Measurements from ENCODE around the gene SYDE2. TPM values are rescaled to one million over a fixed set of nuclear protein-coding genes. Genes with fewer than 3 reads are reported as not detected.

Gene SYDE2
- total RNA-seq, result 10 to 100 TPM in 2 of 4 donors, 1 to 10 TPM in 2; 7.6 to 15.6 (median 10.9) TPM

- no peak for TF ChIP-seq CTCF (IDR thresholded peaks at IDR 0.05; ENCODE audit: low read depth)
Measured at GRCh38 chr1:85200463-85201339, at the start of gene SYDE2. Gene SYDE2, minus strand, starts transcription at chr1:85201016. Its CDS starts 20 bp downstream, at chr1:85200996.

GRCh38 chr1:85245891-85246290 lies 45.1 kb upstream of the SYDE2 start:
- TF ChIP-seq CTCF (IDR thresholded peaks at IDR 0.05; ENCODE audit: low read depth), result no peak

GRCh38 chr1:85245456-85245855 lies 44.6 kb upstream of the SYDE2 start:
- TF ChIP-seq CTCF (IDR thresholded peaks at IDR 0.05; ENCODE audit: low read depth), result no peak

GRCh38 chr1:85244271-85245061 lies 43.6 kb upstream of the SYDE2 start:
- TF ChIP-seq CTCF (IDR thresholded peaks at IDR 0.05; ENCODE audit: low read depth), result no peak

GRCh38 chr1:85243372-85243771 lies 42.6 kb upstream of the SYDE2 start:
- no peak for TF ChIP-seq CTCF (IDR thresholded peaks at IDR 0.05; ENCODE audit: low read depth)

- TF ChIP-seq CTCF (IDR thresholded peaks at IDR 0.05; ENCODE audit: low read depth), result no peak
Measured at GRCh38 chr1:85240643-85241042, 39.8 kb upstream of the SYDE2 start.

- TF ChIP-seq CTCF (IDR thresholded peaks at IDR 0.05; ENCODE audit: low read depth), result no peak
Measured at GRCh38 chr1:85240174-85240601, 39.4 kb upstream of the SYDE2 start.

Data from subcutaneous adipose tissue (tissue), 4 donors.